Measurements from ENCODE around the gene RAB7A.
"Not testable (repeated sequence)": the region's sequence is repeated elsewhere in the genome, so short reads cannot be mapped to it uniquely, and the experiment has no call there.

DNA sequence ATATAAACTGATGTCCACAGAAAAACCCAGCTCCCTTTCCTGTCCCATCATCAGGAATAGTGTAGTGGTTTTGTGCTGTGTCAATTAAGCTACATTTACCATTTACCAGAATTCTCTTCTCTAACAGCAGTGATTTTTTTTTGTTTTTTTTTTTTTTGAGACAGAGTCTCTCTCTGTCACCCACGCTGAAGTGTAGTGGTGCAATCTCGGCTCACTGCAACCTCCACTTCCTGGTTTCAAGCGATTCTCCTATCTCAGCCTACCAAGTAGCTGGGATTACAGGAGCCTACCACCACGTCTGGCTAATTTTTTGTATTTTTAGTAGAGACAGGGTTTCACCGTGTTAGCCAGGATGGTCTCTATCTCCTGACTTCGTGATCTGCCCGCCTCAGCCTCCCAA is 7.1 kb upstream of the RAB7A start:
- TF ChIP-seq TARDBP (IDR thresholded peaks at IDR 0.05); ZNF384 (IDR thresholded peaks at IDR 0.05); ELF4 (IDR thresholded peaks at IDR 0.05); LEF1 (IDR thresholded peaks at IDR 0.05; ENCODE audit: borderline replicate concordance); FOXA1 (IDR thresholded peaks at IDR 0.05); SUZ12 (IDR thresholded peaks at IDR 0.05); FOXM1 (IDR thresholded peaks at IDR 0.05; ENCODE audit: borderline replicate concordance); FOXK2 (IDR thresholded peaks at IDR 0.05); SP1 (IDR thresholded peaks at IDR 0.05): not testable (repeated sequence)
- TF ChIP-seq, protein P1, sequence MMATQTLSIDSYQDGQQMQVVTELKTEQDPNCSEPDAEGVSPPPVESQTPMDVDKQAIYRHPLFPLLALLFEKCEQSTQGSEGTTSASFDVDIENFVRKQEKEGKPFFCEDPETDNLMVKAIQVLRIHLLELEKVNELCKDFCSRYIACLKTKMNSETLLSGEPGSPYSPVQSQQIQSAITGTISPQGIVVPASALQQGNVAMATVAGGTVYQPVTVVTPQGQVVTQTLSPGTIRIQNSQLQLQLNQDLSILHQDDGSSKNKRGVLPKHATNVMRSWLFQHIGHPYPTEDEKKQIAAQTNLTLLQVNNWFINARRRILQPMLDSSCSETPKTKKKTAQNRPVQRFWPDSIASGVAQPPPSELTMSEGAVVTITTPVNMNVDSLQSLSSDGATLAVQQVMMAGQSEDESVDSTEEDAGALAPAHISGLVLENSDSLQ (IDR thresholded peaks at IDR 0.05), result not testable (repeated sequence)

Data from HEK293T (cell line).